ENCODE measurements around the gene GIGYF2. TPM values are rescaled to one million over a fixed set of nuclear protein-coding genes. Genes with fewer than 3 reads are reported as not detected.

Gene GIGYF2
- total RNA-seq, 1 donor from 2014 or later, result 72.3 TPM

DNA sequence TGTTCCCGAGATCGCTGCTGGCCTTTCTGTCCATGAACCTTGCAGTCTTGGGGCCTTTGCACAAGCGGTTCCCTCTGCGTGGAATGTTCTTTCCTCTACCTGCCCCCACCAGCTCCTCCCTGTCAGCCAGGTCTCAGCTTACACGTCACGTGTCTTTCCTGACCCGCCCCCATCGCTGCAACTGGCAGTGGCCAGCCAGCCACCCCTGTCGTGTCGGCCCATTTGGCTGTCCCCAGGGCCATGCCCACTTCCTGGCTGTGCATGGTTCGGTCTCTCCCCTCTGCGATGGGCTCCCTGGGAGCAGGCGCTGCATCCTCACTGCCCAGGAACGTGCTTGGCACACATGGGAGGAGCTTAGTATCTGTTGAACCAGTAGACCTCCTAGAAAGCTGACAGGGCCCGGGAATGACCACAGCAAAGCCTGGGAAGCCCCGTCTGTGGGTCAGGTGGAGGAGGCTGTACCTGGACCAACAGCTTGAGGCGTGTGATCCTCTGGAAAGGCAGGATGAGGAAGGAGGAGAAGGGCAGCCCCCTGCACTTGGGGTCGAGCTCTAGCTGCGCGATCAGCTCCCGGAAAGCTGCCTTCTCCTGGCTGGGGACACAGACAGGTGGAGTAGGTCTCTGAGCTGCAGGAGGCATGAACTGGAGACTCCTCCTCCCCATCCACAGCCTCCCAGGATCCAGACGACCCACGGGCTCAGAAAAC is 193.9 kb downstream of the GIGYF2 start:
- Mint-ChIP-seq H3K27me3 (peaks cover 11% of the 10 kb centered on the region), H3K36me3 (ENCODE audit: insufficient read depth) (no peaks in the 10 kb centered on the region), H3K9me3 (ENCODE audit: low read depth) (no peaks in the 10 kb centered on the region), H3K4me1 (ENCODE audit: low read depth) (peaks cover 7% of the 10 kb centered on the region), H3K4me3 (ENCODE audit: low read depth) (peak overlapping the region; percentile 12), H3K27ac (peak overlapping the region; percentile 29)
- no peak for TF ChIP-seq CTCF (IDR thresholded peaks at IDR 0.05; ENCODE audit: unreplicated experiment)
- DNase-seq (ENCODE audit: low spot score, unreplicated experiment), result peak; percentile 35

GRCh38 chr2:232891621-232892071 is 194.5 kb downstream of the GIGYF2 start:
- DNase-seq (ENCODE audit: low spot score, unreplicated experiment), result no peak
- Mint-ChIP-seq H3K4me3 (ENCODE audit: low read depth) (no peak overlapping the region), H3K9me3 (ENCODE audit: low read depth) (no peaks in the 10 kb centered on the region), H3K27ac (no peak overlapping the region), H3K27me3 (peaks cover 11% of the 10 kb centered on the region), H3K4me1 (ENCODE audit: low read depth) (peaks cover 7% of the 10 kb centered on the region), H3K36me3 (ENCODE audit: insufficient read depth) (no peaks in the 10 kb centered on the region)
- no peak for TF ChIP-seq CTCF (IDR thresholded peaks at IDR 0.05; ENCODE audit: unreplicated experiment)

- H3K27me3 Mint-ChIP-seq, result peaks cover 10% of the 10 kb centered on the region
Observed at GRCh38 chr2:232892221-232892620, 195.1 kb downstream of the GIGYF2 start.

DNA sequence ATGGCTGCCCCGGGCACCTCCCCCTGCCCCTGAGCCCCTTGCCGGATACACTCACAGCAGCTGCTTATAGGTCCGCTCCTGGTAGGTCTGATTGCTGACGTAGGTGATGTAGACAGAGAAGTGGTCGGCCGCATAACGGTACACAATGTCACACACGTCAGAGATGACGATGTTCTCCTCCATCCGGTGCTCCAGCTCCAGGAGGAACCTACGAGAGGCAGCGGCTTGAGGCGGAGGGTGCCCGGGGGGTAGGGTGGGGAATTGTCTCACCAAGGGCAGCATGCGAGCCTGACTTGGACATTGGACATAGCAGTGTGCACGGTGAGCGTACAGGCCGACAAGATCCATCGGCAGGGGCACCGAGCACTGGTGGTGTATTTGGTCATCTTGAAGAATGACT is 195.7 kb downstream of the GIGYF2 start:
- no peak for DNase-seq (ENCODE audit: low spot score, unreplicated experiment)
- Mint-ChIP-seq H3K4me3 (ENCODE audit: low read depth) (no peak overlapping the region), H3K27ac (no peak overlapping the region), H3K36me3 (ENCODE audit: insufficient read depth) (no peaks in the 10 kb centered on the region), H3K27me3 (peaks cover 7% of the 10 kb centered on the region), H3K4me1 (ENCODE audit: low read depth) (peaks cover 7% of the 10 kb centered on the region), H3K9me3 (ENCODE audit: low read depth) (no peaks in the 10 kb centered on the region)
- TF ChIP-seq CTCF (IDR thresholded peaks at IDR 0.05; ENCODE audit: unreplicated experiment), result no peak

More at GRCh38 chr2:232892221-232892620, 195.1 kb downstream of the GIGYF2 start:
- Mint-ChIP-seq H3K27ac (no peak overlapping the region), H3K36me3 (ENCODE audit: insufficient read depth) (no peaks in the 10 kb centered on the region), H3K4me1 (ENCODE audit: low read depth) (peaks cover 7% of the 10 kb centered on the region), H3K9me3 (ENCODE audit: low read depth) (no peaks in the 10 kb centered on the region), H3K4me3 (ENCODE audit: low read depth) (no peak overlapping the region)
- TF ChIP-seq CTCF (IDR thresholded peaks at IDR 0.05; ENCODE audit: unreplicated experiment), result no peak
- no peak for DNase-seq (ENCODE audit: low spot score, unreplicated experiment)

DNA sequence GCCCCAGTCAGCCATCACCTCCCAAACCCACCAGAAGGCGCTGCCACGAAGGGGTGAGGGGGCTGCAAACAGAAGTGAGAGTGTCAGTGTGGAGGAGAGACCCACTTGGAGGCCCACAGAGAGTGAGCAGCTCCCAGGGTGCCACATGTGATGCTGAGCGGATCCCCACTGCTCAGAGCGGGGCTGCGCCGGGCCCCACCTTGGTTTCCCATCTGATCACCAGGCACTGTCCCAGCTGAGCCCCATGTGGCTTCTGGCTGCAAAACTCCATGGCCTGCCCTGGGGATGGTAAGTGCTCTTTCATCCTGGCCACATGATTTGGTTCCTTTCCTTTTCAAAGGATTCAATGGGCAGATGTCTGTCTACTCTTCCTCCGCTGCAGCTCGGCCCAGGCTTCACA is 196.7 kb downstream of the GIGYF2 start:
- Mint-ChIP-seq H3K27ac (no peak overlapping the region), H3K36me3 (ENCODE audit: insufficient read depth) (no peaks in the 10 kb centered on the region), H3K27me3 (peaks cover 7% of the 10 kb centered on the region), H3K4me3 (ENCODE audit: low read depth) (no peak overlapping the region), H3K4me1 (ENCODE audit: low read depth) (peaks cover 7% of the 10 kb centered on the region), H3K9me3 (ENCODE audit: low read depth) (no peaks in the 10 kb centered on the region)
- no peak for DNase-seq (ENCODE audit: low spot score, unreplicated experiment)
- TF ChIP-seq CTCF (IDR thresholded peaks at IDR 0.05; ENCODE audit: unreplicated experiment), result no peak
